ENCODE results near the gene ZWILCH.

DNA sequence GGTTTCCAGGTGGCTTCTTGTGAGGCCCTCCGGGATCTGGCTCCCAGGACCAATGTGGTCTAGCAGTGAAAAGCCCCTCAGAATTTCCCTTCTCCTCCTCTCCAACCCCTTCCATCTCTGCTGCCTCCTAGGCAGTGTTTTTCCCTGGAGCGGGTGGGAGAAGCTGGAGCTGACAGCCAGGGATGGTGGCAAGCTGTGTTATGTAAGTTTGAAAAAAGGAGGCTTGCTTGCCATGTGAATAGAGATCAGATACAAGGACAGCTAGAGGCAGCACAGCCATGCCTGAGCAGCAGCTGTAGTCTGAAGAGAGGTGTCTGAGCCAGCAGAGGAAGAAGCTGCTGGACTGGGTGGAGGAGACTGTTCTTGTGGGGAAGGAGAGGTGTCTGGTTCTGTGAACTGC, 28.1 kb upstream of the ZWILCH start:
- TF ChIP-seq, protein P1, sequence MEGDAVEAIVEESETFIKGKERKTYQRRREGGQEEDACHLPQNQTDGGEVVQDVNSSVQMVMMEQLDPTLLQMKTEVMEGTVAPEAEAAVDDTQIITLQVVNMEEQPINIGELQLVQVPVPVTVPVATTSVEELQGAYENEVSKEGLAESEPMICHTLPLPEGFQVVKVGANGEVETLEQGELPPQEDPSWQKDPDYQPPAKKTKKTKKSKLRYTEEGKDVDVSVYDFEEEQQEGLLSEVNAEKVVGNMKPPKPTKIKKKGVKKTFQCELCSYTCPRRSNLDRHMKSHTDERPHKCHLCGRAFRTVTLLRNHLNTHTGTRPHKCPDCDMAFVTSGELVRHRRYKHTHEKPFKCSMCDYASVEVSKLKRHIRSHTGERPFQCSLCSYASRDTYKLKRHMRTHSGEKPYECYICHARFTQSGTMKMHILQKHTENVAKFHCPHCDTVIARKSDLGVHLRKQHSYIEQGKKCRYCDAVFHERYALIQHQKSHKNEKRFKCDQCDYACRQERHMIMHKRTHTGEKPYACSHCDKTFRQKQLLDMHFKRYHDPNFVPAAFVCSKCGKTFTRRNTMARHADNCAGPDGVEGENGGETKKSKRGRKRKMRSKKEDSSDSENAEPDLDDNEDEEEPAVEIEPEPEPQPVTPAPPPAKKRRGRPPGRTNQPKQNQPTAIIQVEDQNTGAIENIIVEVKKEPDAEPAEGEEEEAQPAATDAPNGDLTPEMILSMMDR (IDR thresholded peaks at IDR 0.05): no peak
- TF ChIP-seq POLR2A (IDR thresholded peaks at IDR 0.05) (no peak), EP300 (IDR thresholded peaks at IDR 0.05) (no peak)

Measured in ovary (tissue), 3 donors.